PC-9 (cell line): ENCODE measurements around the gene MZT2B. TPM values are rescaled to one million over a fixed set of nuclear protein-coding genes. Genes with fewer than 3 reads are reported as not detected.
"Not testable (repeated sequence)": the region's sequence is repeated elsewhere in the genome, so short reads cannot be mapped to it uniquely, and the experiment has no call there.

Source experiments
- Bru-seq: library from RNA; stranded (reverse); fragments of 400-500 nt; gene quantifications from one replicate; lab custom pipeline; 2021; lab: Mats Ljungman, UMichigan
- BruChase-seq, 2 experiments: library from RNA; stranded (reverse); fragments of 400-500 nt; gene quantifications; one replicate each; lab custom pipeline; 2021; lab: Mats Ljungman, UMichigan
- BruUV-seq: library from RNA; stranded (reverse); fragments of 400-500 nt; replicated peaks from 2 replicates; lab custom pipeline; 2021; lab: Mats Ljungman, UMichigan
- CTCF ChIA-PET: fragments of 300-600 bp; sonication (Branson Sonifier 250); formaldehyde crosslinking; loops from one replicate; lab custom pipeline; 2022; ENCODE audit warnings: antibody characterized with exemption; lab: Charles Lee
- POLR2A ChIA-PET: fragments of 300-600 bp; sonication (Branson Sonifier 250); formaldehyde crosslinking; loops from one replicate; lab custom pipeline; 2022; ENCODE audit warnings: antibody characterized with exemption; ENCODE audit not compliant: unreplicated experiment; lab: Charles Lee
- DNase-seq, 2 experiments: peaks; one replicate each; pipeline versions ENCODE4 v3.0.0 to v3.0.0-alpha.2; 2015 to 2022; ENCODE audit warnings: mixed read lengths in 1 of 2
- H2AFZ ChIP-seq: fragments of 200-600 bp; sonication (generic); 2 replicates; pipeline ENCODE4 v1.8.1; 2017; ENCODE audit warnings: antibody characterized with exemption
- H3F3A ChIP-seq: fragments of 200-600 bp; sonication (generic); 2 replicates; pipeline ENCODE4 v1.8.1; 2017; ENCODE audit warnings: antibody characterized with exemption, mild to moderate bottlenecking, low read depth; ENCODE audit not compliant: insufficient read depth
- H3K27ac ChIP-seq: fragments of 200-600 bp; sonication (generic); 2 replicates; pipeline ENCODE4 v1.6.1; 2016; ENCODE audit warnings: mixed run types
- H3K27me3 ChIP-seq: fragments of 200-600 bp; sonication (generic); 2 replicates; pipeline ENCODE4 v1.6.1; 2016; ENCODE audit warnings: low read depth, mixed run types; ENCODE audit not compliant: insufficient read depth
- H3K36me3 ChIP-seq: fragments of 200-600 bp; sonication (generic); 2 replicates; pipeline ENCODE4 v1.6.1; 2016; ENCODE audit warnings: low read depth, mixed run types
- H3K4me1 ChIP-seq: fragments of 200-600 bp; sonication (generic); replicated peaks from 2 replicates; pipeline ENCODE4 v1.6.1; 2016; ENCODE audit warnings: mixed run types; ENCODE audit not compliant: insufficient read depth
- H3K4me2 ChIP-seq: fragments of 200-600 bp; sonication (generic); 2 replicates; pipeline ENCODE4 v1.6.1; 2017; ENCODE audit warnings: mixed run types
- H3K4me3 ChIP-seq: fragments of 200-600 bp; sonication (generic); 2 replicates; pipeline ENCODE4 v1.6.1; 2016; ENCODE audit warnings: mixed run types
- H3K79me2 ChIP-seq: fragments of 200-600 bp; sonication (generic); 2 replicates; pipeline ENCODE4 v1.6.1; 2017; ENCODE audit warnings: low read depth, mixed run types
- H3K9me2 ChIP-seq: fragments of 200-600 bp; sonication (generic); 2 replicates; pipeline ENCODE4 v1.8.1; 2017; ENCODE audit warnings: mild to moderate bottlenecking; ENCODE audit not compliant: insufficient read depth
- H3K9me3 ChIP-seq: fragments of 200-600 bp; sonication (generic); 2 replicates; pipeline ENCODE4 v1.8.1; 2016; ENCODE audit warnings: low read depth; ENCODE audit not compliant: insufficient read depth
- H4K20me1 ChIP-seq: fragments of 200-600 bp; sonication (generic); 2 replicates; pipeline ENCODE4 v1.8.1; 2017; ENCODE audit not compliant: insufficient read depth
- EZH2 ChIP-seq: fragments of 200-600 bp; sonication (generic); IDR thresholded peaks from 2 replicates; pipeline ENCODE4 v1.8.0; 2017; ENCODE audit warnings: antibody characterized with exemption, low read depth
- intact Hi-C: fragments of 100-400 bp; cut with micrococcal nuclease; formaldehyde crosslinking; loops from one replicate; pipeline ENCODE4 v1.10.0; 2022; ENCODE audit not compliant: unreplicated experiment
- long read RNA-seq: library from polyadenylated mRNA; stranded (forward); transcript quantifications from one replicate; pipeline ENCODE4 v2.0.0, GENCODE V29; 2022
- total RNA-seq: library from RNA; stranded (reverse); gene quantifications from 2 replicates; pipeline ENCODE4 v1.2.3, GENCODE V29; 2021
- TF ChIP-seq, protein P1 (sequence below): fragments of 200-600 bp; sonication (generic); conservative IDR thresholded peaks from 2 replicates; pipeline ENCODE4 v1.6.1; 2017; ENCODE audit warnings: mixed run types, antibody characterized with exemption, mild to moderate bottlenecking, moderate library complexity

Gene MZT2B, protein sequence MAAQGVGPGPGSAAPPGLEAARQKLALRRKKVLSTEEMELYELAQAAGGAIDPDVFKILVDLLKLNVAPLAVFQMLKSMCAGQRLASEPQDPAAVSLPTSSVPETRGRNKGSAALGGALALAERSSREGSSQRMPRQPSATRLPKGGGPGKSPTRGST
- total RNA-seq = 313 and 357 TPM in 2 replicates
- percentile 69 among the genes with signal in this experiment for Bru-seq, nascent RNA
- percentile 66 among the genes with signal in this experiment for BruChase-seq, experiment 1, labeled RNA remaining after a 2-hour chase
- percentile 69 among the genes with signal in this experiment for BruChase-seq, experiment 2, labeled RNA remaining after a 6-hour chase
- long read RNA-seq, transcript MZT2B-206 (2 exons, 480 nt) = minor isoform, 10 of 382 reads
- long read RNA-seq, transcript MZT2B-201 (3 exons, 933 nt) = major isoform, 308 of 382 reads
- long read RNA-seq, transcript MZT2B-204 (2 exons, 401 nt) = minor isoform, 10 of 382 reads
- long read RNA-seq, transcript MZT2B-203 (3 exons, 455 nt) = minor isoform, 29 of 382 reads
- long read RNA-seq, partial matches to known transcripts = 15 of 382 reads
- long read RNA-seq, other reads (novel, unspliced or antisense) = 2 of 382 reads

- Histone ChIP-seq H3K4me2 (peak within 1 kb of the TSS; percentile 89), H3K4me3 (peak within 1 kb of the TSS; percentile 79), H2AFZ (peak within 1 kb of the TSS; percentile 83), H3K79me2 (peaks cover 60% of the 10 kb centered on the region), H3K27ac (peak within 1 kb of the TSS; percentile 32; the same call in 1 of the 2 replicates)
- H3K27me3 ChIP-seq, H3K9me3 ChIP-seq, POLR2A ChIA-PET, BruUV-seq, H3F3A ChIP-seq, H3K9me2 ChIP-seq, H3K36me3 ChIP-seq, H4K20me1 ChIP-seq, H3K4me1 ChIP-seq: not testable (repeated sequence)
- DNase-seq = peak; percentile 59 to 86
- TF ChIP-seq, protein P1, sequence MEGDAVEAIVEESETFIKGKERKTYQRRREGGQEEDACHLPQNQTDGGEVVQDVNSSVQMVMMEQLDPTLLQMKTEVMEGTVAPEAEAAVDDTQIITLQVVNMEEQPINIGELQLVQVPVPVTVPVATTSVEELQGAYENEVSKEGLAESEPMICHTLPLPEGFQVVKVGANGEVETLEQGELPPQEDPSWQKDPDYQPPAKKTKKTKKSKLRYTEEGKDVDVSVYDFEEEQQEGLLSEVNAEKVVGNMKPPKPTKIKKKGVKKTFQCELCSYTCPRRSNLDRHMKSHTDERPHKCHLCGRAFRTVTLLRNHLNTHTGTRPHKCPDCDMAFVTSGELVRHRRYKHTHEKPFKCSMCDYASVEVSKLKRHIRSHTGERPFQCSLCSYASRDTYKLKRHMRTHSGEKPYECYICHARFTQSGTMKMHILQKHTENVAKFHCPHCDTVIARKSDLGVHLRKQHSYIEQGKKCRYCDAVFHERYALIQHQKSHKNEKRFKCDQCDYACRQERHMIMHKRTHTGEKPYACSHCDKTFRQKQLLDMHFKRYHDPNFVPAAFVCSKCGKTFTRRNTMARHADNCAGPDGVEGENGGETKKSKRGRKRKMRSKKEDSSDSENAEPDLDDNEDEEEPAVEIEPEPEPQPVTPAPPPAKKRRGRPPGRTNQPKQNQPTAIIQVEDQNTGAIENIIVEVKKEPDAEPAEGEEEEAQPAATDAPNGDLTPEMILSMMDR = peak; percentile 74
- intact Hi-C loops = loop anchor here (1.0 to 5.0 kb wide), 3 partner anchors 60 to 155 kb away; no protein-coding TSS in a partner anchor
- CTCF ChIA-PET = interaction anchor here (0.6 to 1.3 kb wide), 4 partner anchors 71 to 747 kb away, joined by 3 to 11 read pairs (median 5); partner anchors contain the start of gene IMP4
Measured at GRCh38 chr2:130181880-130182682, at the start of gene MZT2B. TSS of gene MZT2B (plus strand) at chr2:130182262. CDS start at chr2:130182283, 21 bp downstream.

DNA sequence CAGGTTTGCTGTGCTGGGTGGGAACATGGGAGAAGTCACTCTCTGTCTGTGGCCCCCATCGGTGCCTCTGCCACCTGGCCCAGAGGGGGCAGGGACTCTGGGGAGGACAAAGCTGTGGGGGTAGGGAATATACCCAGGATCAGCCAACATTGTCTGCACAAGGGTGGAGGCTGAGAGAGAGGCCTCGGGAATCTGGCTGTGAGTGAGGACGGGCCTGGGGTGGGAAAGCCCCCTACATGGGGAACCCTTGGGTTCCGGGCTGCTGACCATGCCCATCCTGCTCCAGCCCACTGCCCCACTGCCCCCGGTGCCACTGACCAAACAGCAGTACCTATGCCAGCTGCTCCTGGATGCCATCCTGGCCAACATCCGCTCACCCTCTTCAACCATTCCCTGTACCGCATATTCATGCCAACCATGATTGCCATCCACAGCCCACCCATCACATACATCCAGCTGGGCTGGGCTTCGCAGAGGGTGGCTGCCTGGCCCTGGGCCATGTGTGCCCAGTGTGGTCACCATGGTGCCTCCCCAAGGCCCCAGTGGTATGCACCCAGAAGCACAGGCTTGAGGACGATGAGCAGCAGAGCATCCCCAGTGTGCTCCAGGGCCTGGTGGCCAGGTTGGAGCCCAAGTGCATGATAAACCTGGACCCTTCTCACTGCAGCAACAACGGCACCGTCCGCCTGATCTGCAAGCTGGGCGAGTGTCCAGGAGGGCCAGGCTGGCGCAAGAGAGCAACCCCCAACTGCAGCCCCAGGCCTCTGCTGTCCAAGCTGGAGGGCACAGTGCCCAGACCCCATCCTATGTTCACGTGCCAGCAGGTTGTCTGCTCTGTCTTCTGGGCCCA is 46.1 kb upstream of the MZT2B start:
- ChIA-PET POLR2A (no interaction called here), CTCF (no interaction called here)
- no peaks in the 10 kb centered on the region for H3F3A ChIP-seq
- no peaks in the 10 kb centered on the region for H3K9me3 ChIP-seq
- H3K36me3 ChIP-seq = no peaks in the 10 kb centered on the region
- no peaks in the 10 kb centered on the region for H3K79me2 ChIP-seq
- no TSS peak for BruUV-seq
- peak in 1 of 2 experiments; percentile 34 for DNase-seq
- H3K4me3 ChIP-seq = no peak overlapping the region
- H4K20me1 ChIP-seq = no peaks in the 10 kb centered on the region
- no peaks in the 10 kb centered on the region for H3K9me2 ChIP-seq
- peaks cover 22% of the 10 kb centered on the region for H3K27me3 ChIP-seq
- H3K4me2 ChIP-seq = no peak overlapping the region
- no peak overlapping the region for H3K27ac ChIP-seq
- H2AFZ ChIP-seq = no peak overlapping the region
- TF ChIP-seq EZH2 = no peak
- TF ChIP-seq, protein P1 = no peak
- intact Hi-C loops = no loop called here
- no peaks in the 10 kb centered on the region for H3K4me1 ChIP-seq

DNA sequence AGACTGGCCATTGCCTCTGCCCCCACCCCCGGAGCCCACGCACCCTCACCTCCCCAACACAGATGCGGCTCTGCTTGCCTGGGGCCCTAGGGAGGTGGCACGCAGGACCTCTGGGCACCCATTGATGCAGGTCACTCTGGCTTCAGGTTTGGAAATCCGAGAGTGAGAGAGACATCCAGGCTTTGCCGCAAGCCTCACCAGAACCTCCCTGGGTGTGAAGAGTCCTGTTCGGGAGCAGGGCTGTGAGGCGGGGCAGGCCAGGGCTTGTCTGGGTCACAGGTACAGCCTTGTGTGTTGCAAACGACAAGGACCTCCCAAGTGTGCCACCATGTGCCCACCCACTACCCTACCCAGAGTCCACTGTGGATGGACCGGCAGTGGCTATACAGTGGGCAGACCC is 45.5 kb upstream of the MZT2B start:
- H3K27ac ChIP-seq, BruUV-seq, intact Hi-C loops, H3K4me1 ChIP-seq, CTCF ChIA-PET, POLR2A ChIA-PET, H3F3A ChIP-seq, H4K20me1 ChIP-seq, DNase-seq, H2AFZ ChIP-seq, H3K9me3 ChIP-seq, H3K4me2 ChIP-seq, H3K9me2 ChIP-seq, H3K79me2 ChIP-seq, H3K4me3 ChIP-seq, H3K36me3 ChIP-seq: not testable (repeated sequence)
- peaks cover 22% of the 10 kb centered on the region for H3K27me3 ChIP-seq

- CTCF ChIA-PET, H3K4me2 ChIP-seq, BruUV-seq, H3K4me1 ChIP-seq, H3K4me3 ChIP-seq, H3K9me2 ChIP-seq, H3K9me3 ChIP-seq, POLR2A ChIA-PET, H3F3A ChIP-seq, H3K36me3 ChIP-seq, DNase-seq, H4K20me1 ChIP-seq, H3K27ac ChIP-seq, H3K79me2 ChIP-seq, H2AFZ ChIP-seq, intact Hi-C loops: not testable (repeated sequence)
- peaks cover 19% of the 10 kb centered on the region for H3K27me3 ChIP-seq
Measured at GRCh38 chr2:130137118-130137517, 44.9 kb upstream of the MZT2B start.

GRCh38 chr2:130138326-130138725 is 43.7 kb upstream of the MZT2B start:
- DNase-seq, BruUV-seq, H3K79me2 ChIP-seq, H3K4me3 ChIP-seq, H3K36me3 ChIP-seq, CTCF ChIA-PET, H3K9me3 ChIP-seq, H3K4me1 ChIP-seq, H4K20me1 ChIP-seq, intact Hi-C loops, H3K9me2 ChIP-seq, H3K27ac ChIP-seq, H2AFZ ChIP-seq, POLR2A ChIA-PET, H3F3A ChIP-seq, H3K4me2 ChIP-seq: not testable (repeated sequence)
- H3K27me3 ChIP-seq = peaks cover 13% of the 10 kb centered on the region
